Stromal cell of bone marrow (primary cell): Measurements from ENCODE around the gene SHISAL2A.
A peak's percentile ranks its signal among the peaks of the same experiment; 100 is the strongest.

ENCODE experiments used
- DNase-seq: peaks from one replicate; pipeline ENCODE4 v3.0.0-alpha.2; 2012; ENCODE audit warnings: low read depth

Gene SHISAL2A

GRCh38 chr1:52632732-52633290, at the start of gene SHISAL2A:
Gene SHISAL2A (plus strand): TSS chr1:52633168. CDS start chr1:52633494, 326 bp downstream.
- no peak for DNase-seq

GRCh38 chr1:52585474-52585873, 47.5 kb upstream of the SHISAL2A start:
- DNase-seq: no peak

- no peak for DNase-seq
Observed at GRCh38 chr1:52588027-52588426, 44.9 kb upstream of the SHISAL2A start.

GRCh38 chr1:52588535-52588934, 44.4 kb upstream of the SHISAL2A start:
- no peak for DNase-seq

- DNase-seq: no peak
Observed at GRCh38 chr1:52590266-52590665, 42.7 kb upstream of the SHISAL2A start.

GRCh38 chr1:52592637-52593323, 40.2 kb upstream of the SHISAL2A start:
- no peak for DNase-seq

- DNase-seq: no peak
Observed at GRCh38 chr1:52593495-52593894, 39.5 kb upstream of the SHISAL2A start.

- DNase-seq: no peak
Observed at GRCh38 chr1:52595061-52595460, 37.9 kb upstream of the SHISAL2A start.

- no peak for DNase-seq
Observed at GRCh38 chr1:52597912-52598311, 35.1 kb upstream of the SHISAL2A start.

- DNase-seq: no peak
Observed at GRCh38 chr1:52598729-52599128, 34.2 kb upstream of the SHISAL2A start.

- no peak for DNase-seq
Observed at GRCh38 chr1:52599236-52599635, 33.7 kb upstream of the SHISAL2A start.

- DNase-seq: no peak
Observed at GRCh38 chr1:52600533-52601179, 32.3 kb upstream of the SHISAL2A start.

- DNase-seq: no peak
Observed at GRCh38 chr1:52601519-52601918, 31.4 kb upstream of the SHISAL2A start.

GRCh38 chr1:52601991-52602855, 30.7 kb upstream of the SHISAL2A start, which contains the start of gene GPX7:
Gene GPX7 (plus strand): TSS chr1:52602371. CDS start chr1:52602410, 39 bp downstream.
- DNase-seq: peak; percentile 21

GRCh38 chr1:52602856-52603600, 29.9 kb upstream of the SHISAL2A start:
- DNase-seq: no peak

GRCh38 chr1:52603630-52604029, 29.3 kb upstream of the SHISAL2A start:
- no peak for DNase-seq

GRCh38 chr1:52604063-52604770, 28.8 kb upstream of the SHISAL2A start:
- no peak for DNase-seq

GRCh38 chr1:52613636-52614373, 19.2 kb upstream of the SHISAL2A start:
- DNase-seq: no peak

GRCh38 chr1:52614671-52615070, 18.3 kb upstream of the SHISAL2A start:
- no peak for DNase-seq

- no peak for DNase-seq
Observed at GRCh38 chr1:52615489-52616042, 17.4 kb upstream of the SHISAL2A start.
